22Rv1 (cell line): ENCODE results near the gene TMEM184A.

Experiments
- CTCF ChIP-seq: fragments of 450-650 bp; IDR thresholded peaks from 2 replicates; pipeline ENCODE4 v1.5.1; 2017; ENCODE audit warnings: mild to moderate bottlenecking
- ZFX ChIP-seq: fragments of 450-650 bp; IDR thresholded peaks from 2 replicates; pipeline ENCODE4 v1.6.1; 2017; ENCODE audit warnings: antibody characterized with exemption, borderline replicate concordance

GRCh38 chr7:1579481-1580421 lies 23.7 kb upstream of the TMEM184A start:
- TF ChIP-seq CTCF (peak; percentile 98), ZFX (no peak)
